ENCODE results near the gene SEZ6.

The SEZ6 gene

GRCh38 chr17:28928061-28928460, 77.8 kb downstream of the SEZ6 start:
- no peak for DNase-seq

DNA sequence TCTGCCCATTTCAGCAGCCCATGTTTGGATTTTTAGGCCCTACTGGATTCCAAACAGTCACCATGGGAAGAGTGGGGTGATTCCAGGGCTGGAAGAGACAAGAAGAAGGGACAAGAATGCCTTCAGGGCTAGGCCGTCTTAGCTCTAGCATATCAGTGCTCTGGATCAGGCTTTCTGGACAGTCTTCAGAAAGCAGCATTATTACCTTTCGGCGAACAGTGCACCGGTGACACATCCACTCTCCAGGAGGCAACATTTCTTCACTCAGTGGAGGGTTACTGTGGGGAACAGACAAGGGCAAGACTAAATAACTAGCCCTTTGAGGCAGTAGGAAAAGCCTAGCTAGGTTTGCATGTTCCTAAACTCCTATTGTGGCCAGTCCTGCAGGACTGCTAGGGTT, 79.0 kb downstream of the SEZ6 start:
- DNase-seq = peak; percentile 71

DNA sequence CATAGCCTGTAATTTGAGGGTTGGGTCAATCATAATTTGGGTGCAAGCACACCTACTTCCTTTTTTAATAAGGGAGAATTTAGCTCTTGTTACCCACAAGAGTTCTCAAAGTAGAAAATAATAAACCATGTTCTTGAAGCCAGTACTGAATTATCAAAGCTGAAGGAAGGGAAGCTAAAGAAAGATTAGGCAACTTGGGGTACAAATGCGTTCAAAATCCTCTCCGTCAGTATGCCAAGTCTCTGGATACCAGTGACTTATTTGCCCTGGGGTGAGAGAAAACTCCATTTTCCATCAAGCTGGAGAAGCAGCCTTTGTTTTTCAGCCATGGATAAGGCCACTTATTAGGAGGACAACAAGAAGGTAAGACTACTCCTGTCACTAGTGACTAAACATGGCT, 79.5 kb downstream of the SEZ6 start:
- no peak for DNase-seq

DNA sequence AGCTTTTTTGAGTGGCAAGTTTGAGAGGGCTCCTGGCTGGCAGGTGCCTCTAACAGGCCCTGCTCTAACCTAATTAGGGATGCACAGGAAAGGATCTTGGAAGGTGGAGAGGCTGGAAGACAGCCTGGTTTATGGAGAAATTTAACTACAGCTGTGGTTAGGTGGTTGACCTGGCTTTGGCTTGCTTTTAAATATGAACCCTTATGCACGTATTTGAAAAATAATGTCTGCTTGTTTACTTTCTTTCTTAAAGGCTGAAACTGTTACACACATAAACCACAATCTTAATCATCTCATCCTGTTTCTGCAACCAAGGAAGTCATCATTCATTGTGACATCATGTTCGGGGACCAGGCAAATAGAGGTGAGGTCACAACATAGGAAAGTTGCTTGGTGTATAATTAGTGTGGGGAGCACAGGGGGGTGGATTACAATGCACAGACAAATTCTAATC, 79.9 kb downstream of the SEZ6 start:
- DNase-seq = no peak

DNA sequence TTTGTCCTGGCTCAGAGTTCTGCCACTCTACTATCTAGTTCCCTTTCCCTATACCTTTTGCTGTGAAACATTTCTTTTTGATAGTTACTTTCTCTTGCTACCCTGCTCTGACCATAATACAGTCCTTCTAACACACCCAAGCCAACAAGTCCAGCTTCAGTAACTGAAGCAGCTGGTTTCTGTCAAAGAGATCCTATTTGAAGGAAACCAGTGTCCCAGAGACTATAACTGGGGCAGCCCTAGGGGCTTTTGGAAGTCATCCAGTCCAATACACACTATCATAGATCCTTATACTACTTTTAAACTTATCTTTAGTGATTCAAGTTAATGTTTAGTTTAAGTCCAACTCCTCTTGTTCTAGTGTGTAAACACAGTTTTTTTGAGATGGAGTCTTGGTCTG, 85.6 kb downstream of the SEZ6 start:
- no peak for DNase-seq

- no peak for DNase-seq
These were observed 87.5 kb downstream of the SEZ6 start for GRCh38 chr17:28918295-28918694.

DNA sequence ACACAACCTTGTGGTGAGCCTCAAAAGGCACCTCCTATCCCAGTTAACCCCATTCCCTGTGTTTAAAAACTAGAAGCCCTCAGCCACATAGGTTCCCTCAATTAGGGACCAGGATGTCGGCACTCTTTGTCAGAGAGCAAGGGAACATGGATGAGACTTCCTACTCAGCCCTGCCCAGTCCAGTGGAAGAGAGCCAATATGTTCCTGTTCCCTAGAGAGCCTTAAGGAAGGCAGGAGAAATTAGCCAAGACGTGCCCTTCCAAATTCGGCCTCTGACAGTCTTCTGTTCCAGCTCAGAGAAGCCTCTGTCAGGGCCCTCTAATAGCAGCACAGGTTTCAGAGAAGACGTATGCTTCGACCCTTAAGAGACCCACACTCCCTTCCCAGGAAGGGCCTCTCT, 88.4 kb downstream of the SEZ6 start:
- no peak for DNase-seq

- DNase-seq = no peak
These were observed 88.8 kb downstream of the SEZ6 start for GRCh38 chr17:28917029-28917428.

GRCh38 chr17:28916302-28916934, 89.4 kb downstream of the SEZ6 start:
- no peak for DNase-seq

DNA sequence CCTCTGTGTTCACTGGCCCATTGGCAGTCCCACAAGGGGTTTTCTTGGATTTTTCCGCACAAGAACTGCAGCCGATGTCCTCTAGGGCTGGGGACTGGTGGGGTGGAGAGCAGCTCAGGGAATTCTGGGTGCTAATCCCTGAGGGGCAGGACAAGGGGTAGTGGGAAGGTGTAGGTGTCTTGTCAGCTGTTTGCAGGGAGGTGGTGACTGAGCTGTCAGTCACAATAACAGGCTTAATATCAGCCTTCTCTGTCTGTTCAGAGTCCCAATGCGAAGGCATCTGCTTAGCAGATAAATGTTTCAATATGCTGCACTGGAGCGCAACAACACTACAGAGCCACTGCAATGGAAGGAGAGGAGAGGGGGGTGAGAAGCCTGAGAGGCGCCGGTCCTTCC, 92.9 kb downstream of the SEZ6 start:
- no peak for DNase-seq

DNA sequence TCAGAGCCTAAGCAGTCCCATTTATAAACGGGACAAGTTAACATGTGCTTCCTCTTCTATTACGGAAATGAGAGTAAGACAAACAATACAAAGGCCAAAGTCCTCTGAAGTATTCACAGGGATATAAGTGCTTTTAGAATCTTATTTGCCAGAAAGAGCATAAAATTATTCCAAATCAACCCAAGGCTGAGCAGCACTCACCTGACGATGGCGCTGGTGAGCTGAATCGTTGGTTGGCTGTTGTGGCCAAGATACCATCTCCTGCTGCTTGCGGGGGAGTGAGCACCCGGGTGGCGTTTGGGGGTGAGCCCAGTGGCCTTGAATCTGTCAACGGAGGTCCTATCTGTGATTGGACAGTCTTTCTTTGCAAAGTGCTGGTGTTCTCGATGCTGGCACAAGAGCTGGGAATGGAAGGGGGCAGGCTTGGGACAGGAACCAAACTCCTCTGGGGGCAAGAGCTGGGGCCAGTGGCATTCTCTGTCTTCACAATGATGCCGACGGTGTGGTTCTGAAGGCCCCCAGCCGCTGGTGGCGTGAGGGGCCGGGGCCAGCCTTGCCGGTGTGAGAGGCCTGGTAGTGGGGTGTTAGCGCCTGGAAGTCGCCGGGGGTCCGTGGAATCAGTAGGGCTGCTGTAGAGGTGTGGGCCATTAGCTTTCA, 93.4 kb downstream of the SEZ6 start:
- DNase-seq = no peak

DNA sequence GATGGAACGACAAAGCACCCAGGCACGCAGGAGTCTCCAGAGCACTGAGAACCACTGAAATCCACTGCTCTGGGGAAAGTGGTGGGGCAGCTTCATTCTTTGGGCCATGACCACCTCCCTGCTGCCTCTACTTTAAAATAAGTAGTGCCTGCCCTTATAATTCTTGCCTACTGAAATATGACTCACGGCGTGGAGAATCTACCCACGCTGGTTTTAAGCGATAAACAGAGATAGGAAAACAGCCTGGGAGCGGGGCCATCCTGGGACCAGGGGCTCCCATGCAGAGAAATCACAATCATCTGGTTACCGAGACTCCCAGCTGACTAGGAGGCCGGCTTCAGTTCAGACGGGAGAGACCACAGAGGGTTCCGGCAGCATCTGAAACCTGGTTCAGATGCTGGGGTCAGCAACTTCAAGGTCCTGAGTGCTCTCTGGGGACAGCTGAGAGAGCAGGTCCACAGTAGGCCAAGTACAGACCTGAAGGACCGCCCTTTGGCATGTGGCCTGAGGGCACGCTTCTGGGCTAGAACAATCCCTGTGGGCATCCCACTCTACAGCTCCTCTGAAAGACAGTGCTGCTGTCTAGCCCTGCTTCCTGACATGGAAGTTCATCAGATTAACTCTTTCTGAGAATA, 94.3 kb downstream of the SEZ6 start:
- DNase-seq = no peak

DNA sequence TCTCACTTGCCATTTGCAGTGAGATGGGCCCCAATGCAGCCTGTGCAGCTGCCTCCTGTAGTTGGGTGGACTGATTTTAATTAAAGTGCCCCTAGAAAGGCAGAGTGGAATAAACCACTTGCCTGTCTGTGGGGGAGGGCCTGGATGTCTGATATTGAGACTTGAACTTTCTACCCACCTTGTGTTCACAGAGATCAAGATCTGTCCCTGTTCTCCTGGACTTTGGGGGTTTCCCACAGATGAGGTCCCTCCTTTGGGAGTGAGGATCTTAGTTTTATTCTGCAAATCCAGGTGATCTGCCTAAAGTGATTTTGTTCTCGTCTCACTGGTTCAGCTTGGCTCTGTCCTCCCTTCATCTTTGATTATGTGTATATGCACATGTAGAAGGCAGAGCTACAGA, 95.3 kb downstream of the SEZ6 start:
- no peak for DNase-seq

DNA sequence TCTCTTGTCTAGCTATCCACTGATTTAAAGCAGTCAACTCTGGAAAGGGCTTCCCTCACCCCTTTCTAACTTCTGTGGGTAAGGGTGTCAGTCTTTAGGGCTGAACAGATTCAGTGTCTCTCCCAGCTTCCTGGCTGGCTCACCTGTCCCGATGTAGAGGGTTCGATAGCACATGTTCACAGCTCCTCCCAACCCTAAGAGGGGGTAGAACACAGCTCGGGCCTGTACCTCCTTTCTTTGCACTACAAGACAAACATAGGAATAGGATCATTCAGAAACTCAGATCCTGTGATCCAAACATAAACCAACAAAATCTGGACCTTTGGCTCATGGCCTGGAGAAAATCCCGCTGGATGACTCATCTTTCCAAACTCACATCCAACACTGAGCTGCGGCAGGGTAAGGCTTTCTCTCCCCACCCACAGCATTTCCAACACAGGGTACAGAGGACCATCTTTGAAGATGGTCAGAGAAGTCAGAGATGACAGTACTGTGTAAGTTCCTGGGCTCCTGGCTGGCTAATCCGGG, 97.1 kb downstream of the SEZ6 start:
- DNase-seq = no peak

GRCh38 chr17:28907709-28908475, 97.9 kb downstream of the SEZ6 start:
- DNase-seq = no peak

DNA sequence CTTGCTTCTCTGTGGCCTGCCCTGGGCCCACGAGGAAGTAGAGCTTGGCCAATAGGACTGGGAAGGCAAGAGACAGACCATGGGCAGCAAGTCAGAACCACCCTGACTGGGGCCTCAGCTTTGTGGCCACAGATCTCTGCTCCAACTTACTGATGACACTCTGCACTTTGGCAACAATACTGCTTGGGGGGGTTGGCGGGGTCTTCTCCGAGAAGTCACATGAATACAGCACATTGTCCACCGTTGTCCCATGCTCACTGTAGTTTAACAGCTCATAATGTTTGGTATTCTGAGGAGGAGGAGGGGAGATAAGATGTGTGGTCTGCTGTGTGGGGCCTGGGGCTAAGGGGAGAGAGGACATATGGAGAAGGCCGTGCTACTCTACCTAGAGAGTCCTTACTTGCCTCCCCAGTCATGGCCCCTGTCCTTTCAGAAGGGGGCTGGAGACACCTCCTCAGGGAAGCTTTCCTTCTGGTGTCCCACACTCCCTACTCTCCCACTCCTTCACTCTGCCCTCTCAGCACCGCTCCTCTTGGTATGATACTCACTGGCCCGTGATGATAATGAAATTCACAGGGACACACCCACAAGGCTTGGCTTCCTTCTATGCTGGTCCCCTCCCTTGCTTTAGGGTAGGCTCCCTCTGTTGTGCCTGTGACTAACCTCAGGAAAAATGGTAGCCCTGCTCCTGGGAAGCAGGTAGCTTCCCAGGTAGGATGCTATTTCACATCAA, 99.0 kb downstream of the SEZ6 start:
- DNase-seq = no peak

- DNase-seq = no peak
These were observed 99.6 kb downstream of the SEZ6 start for GRCh38 chr17:28906276-28906675.
